Measurements from ENCODE around the gene STK38.
"Not testable (repeated sequence)": the region's sequence is repeated elsewhere in the genome, so short reads cannot be mapped to it uniquely, and the experiment has no call there.

Gene STK38

DNA sequence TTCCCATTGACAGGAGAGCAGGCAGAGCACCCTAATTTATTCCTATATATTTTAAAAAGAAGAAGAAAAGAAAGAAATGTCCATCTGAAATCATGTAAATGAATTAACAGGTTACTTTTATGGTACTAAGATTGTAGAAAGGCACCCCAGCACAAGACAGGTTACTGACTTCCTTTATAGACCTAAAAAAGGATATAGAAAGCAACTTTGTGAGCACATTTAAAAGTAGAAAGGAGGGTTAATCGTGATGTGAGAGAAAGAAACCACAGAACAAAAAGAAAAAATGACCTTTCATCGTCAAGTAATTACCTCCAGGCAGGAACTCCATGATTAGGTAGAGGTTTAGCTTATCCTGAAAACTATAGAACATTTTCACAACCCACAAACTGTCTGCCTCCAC lies 29.9 kb downstream of the STK38 start:
- DNase-seq: no peak

DNA sequence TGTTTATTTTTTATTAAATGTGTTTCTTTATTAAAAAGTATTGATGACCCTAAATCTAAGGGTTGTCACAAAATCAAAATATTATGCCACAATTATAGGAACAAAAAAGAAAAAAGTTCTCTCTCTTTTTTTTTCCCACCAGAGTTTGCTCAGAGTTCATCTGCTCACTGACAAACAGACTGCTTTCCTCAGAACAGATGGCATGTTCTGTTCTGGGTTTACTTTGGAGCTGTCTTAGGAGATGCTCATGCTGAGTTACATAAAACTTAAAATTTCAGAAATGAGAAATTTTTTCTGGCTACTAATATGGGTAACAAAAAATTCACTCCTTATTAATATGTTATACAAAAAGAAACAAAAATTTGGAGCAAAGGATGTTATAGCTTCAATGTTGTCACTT lies 30.3 kb downstream of the STK38 start:
- no peak for DNase-seq

DNA sequence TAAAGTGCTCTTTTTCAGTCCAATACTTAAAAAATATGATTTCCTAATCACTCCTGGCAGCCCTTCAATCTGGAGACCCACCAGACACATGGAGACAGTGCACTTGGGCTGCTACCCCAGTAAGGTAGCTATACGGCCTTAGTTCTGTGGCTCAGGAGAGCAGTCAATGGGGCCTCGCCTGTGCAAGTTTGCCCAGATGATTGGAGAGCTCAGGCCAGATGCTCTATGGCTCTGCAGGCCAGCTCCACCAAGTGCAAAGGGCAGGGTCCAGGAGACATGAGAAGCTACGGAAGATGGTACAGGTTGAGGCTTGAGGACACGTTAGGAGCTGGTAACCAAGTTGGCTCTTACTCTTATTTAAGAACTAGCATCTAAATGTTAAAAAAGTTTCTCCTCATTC lies 30.7 kb downstream of the STK38 start:
- no peak for DNase-seq

DNA sequence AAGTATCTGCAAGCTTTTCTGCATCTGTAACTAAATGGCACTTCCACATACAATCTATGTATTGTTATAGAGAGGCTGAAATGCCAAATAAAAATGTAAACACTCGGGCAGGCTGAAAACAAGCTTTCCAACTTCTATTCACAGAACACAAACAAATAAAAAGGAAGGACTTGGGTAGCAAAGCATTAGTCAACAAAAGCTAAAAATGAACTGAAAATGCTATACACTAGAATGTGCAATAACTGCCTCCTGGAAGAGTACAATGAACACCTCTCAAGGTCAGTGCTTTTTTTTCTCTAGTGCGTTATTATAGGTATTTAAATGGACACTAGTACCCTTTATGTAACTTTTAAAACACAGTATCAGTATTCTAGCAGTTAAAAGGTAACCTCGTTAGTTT lies 31.4 kb downstream of the STK38 start:
- no peak for DNase-seq

DNA sequence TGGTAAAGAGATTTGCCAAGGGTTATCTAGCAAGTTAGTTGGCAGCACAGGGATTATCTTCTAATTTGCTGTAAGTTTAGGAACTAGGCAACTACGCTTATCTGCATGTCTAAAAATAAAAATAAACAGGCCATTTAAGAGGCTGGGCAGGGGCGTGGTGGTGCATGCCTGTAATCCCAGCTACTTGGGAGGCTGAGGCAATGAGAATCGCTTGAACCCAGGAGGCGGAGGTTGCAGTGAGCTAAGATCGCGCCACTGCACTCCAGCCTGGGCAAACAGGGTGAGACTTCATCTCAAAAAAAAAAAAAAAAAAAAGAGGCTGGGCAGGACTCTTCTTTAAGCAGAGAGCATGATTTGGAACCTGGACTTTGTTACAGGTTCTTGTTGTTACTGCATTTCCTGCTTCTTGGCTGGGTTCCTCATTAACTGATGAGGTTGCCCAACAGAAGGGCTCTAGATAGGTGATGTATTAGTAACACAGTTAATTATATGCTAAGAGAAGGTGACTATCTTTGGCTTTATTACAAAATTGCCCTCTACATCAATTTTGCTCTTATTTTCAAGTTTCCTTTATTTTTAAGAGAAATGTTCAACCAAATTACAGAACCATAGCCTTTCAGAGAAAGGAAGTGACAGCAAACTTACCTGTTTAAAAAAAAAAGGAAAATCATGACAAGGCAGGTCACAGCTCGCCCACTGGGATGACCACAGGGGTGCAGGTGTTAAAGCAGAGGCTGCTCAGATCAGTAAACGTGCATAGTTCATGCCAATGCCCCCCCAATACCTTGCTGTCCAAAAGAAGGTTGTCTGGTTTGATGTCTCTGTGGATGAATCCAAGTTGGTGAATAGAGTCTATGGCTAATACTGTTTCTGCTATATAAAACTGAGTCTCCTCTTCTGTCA lies 32.5 kb downstream of the STK38 start:
- no peak for DNase-seq

DNA sequence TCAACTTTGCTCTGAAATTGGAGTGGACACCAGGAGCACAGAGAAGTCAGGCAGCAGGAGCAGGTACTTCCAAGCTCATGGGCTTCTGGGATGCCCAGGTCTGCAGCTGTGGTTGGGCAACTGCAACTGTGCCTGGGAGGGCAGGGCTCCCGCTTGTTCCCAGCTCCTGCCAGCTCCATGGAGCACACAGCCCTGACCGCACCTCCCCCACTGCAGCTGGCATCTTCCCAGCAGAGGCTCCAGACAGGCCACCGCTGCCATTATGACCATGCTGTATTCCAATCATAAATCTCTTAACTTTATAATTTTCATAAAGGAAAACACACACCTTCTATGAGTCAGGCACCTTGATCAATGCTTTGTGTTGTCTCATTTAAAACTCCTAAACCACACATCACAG lies 36.9 kb downstream of the STK38 start:
- no peak for DNase-seq

DNA sequence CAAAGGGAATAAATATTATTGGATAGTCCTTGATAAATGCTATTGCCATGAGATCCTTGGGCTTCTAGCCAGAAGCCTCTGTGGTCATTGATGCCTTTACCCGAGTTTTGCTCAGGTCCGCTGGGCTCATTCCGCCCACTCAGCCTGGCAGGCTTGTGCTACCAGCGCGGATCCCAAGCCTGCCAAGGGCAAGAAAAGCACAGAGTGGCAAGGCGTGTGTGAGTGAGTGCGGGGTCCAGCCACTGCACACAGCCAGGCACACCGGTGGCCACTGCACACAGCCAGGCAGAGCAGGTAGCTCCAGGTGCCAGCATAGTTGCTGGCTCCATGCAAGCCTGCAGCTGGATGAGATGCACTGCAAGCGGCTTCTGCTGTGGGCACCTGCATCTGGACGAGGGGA lies 38.7 kb downstream of the STK38 start:
- no peak for DNase-seq

DNA sequence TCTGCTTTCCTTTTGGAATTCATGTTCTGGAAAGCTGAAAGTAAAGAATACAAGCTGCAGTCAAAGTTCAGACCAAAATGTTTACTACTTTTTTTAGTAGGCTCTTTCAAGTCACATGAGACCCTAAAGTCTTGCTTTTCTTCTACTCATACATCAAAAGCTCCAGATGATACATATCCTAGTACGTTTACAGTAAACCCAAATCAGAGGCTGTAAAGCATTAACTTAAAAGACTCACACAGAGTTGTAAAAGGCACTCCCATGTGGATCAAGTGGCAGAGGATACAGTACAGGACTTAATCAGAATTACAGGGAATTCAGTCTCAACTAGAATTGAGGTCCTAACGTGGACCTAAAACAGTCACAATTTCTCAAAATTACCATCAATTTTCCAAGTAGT lies 40.7 kb downstream of the STK38 start:
- no peak for DNase-seq

DNA sequence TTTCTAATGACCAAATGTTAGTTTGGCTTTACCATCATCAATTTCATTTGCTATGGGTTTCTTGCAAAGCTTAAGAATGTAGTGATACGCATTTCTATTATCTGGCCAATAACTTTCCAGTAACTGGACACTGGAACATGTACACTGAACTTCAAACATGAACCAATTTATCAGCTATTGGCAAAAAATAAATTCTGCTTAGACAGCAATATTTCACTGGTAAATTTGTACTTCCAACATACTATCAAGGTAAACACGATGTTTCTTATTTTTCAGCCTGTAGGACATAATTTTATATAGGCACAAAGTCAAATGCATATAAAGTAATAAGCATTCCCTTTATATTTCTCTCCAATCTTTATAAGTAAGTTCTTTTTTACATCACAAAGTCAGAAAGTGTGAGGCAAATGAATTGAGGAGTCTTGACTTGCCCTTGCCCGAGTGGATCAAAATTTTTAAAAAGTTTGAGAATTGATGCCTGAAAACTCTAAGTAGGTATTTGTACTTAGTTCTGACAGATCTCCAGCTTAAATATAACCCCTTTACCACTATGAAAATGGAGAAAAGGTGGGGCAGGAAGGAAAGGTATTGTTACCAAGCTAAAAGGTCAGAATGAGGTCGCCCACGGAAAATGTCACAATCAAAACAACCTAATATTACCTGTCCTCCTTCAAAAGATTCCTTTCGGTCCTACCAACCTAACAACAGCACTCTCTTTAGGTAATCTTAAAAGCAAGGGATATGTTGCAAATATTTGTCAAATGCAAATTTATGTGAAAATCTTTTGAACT lies 41.3 kb downstream of the STK38 start:
- DNase-seq: no peak

DNA sequence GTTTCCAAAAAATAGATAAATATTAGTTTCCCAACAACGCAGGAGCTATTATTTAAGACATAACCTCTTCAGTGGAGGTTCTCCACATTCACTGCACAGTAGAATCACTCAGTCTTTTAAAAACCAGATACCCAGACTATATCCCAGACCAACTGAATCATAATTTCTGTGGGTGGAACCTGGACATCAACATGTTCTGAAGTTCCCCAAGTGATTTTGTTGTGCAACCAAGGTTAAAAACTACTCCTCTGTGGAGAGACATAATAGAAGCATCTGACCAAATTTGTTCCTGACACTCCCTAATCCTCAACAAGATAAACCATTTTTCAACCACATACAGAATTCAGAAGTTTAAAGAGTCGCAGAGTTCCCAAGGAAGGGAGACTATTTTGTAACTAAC lies 42.3 kb downstream of the STK38 start:
- DNase-seq: no peak

DNA sequence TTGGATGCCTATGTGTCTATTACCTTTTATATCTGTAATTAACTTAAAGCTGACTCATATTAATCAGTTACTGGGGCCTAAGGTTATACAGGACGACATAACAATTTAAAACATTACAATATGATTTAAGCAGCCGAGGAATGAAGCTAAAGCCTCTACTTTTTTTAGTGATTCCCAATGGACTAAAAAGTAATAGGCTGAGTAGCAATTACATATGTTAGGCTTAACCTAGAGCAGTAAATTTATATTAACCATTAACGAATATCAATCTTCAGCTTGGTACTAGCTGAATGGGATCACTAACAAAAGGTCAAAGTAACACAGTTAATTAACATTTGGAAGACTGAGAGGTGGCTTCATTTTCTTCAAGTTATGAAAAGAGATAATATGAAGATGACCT lies 43.1 kb downstream of the STK38 start:
- DNase-seq: no peak

DNA sequence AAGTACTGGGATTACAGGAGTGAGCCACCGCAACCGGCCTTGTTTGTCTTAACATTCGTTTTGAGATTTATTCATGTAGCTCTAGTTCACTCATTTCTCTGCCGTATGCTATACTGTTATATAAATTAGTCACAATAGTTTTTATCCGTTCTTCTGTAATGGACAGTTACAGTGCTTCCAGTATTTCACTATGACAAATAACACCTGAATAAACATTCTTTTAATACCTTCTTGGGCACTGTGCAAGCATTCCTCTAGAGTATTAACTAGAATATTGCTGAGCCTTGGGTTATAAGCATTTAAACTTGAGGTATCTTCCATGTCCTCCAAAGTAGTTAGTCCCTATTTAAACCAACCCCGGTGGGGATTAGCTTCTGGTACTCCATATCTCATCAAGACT lies 45.6 kb downstream of the STK38 start:
- no peak for DNase-seq

DNA sequence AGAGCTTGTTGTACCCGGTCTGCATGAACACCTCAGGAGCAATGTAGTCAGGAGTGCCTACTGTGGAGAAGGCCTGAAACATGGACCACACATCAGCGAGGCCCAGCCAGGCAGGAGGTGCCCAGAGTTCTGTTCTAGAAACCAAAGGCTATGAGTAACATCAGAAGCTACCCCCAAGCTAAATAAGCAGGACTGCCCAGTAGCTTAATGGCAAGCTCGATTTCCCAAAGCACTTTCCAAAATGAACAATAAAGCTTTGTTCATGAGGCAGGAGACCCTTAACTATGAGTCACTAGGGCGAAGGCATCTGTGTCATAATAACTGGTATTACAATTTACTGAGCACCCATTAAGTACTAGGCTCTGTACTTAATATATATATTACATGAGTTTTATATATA lies 47.4 kb downstream of the STK38 start:
- no peak for DNase-seq

DNA sequence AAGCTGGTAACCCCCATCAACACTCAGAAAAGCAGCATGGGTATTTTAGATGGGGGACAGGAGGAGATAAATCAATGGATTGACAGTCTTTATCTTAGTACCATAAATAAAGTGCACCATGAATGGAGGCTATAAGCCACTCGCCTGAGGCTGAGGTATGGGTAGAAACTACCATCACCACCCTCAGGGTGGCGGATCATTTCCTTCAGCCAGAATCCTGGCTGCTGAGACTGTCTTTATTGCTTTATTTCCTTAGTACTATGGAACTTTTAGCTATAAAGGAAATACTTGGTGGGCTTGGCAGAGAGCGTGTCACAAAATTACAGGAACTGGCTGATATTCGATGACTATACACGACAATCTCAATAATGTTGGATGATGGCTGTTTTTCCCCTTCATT lies 52.2 kb downstream of the STK38 start:
- no peak for DNase-seq

DNA sequence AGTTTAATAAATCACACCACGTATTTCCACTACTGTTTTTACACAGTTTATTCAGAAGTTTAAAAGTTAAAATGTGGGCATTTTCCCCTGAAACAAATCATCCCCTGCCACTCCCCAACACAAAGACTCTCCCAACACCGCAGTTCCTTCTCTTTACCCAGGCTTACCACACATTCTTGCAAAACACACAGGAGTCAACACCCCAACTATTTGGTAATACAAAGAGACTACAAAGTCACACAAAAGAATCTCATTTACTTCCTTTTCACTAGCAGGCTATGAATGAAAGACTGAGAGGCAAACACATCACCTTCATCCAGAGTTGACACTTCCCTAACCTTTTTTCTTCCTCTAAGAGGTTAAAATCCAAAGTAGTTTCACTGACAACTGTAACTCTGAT lies 53.4 kb downstream of the STK38 start:
- DNase-seq: no peak

DNA sequence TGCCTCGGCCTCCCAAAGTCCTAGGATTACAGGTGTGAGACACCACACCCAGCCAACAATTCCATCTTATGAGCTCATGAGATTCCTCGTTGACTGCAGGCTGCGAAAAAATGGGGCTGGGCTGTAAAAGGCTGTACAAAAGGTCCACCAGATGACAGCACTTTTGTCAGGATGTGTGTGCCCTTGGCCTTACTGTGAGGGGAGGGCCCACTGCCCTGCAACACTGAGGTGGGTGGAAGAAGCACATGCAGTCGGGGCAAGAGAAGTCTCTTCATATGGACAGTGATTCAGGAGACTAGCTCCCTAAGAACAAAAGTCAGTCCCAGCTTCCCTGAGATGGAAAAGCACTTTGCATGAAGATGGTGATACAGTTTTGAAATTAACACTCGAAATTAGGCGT lies 54.0 kb downstream of the STK38 start:
- DNase-seq: no peak

DNA sequence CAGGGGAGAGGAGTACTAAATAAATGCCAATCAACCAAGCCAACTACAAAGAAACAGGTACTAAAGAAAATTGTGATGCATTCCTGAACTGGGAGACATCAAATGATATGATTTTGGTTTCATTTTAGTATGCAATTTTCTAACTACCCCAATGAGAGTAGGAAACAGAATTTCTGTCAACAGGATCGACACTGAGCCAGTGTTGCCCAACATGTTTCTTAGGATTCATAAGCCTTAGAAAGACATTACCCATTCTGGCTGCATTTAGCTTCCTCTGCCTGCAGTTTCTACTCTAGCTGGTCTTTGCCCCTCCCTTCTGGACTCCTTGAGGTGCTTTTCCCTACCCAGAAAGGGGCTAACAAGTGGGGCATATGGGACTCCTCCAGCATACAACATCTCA lies 54.7 kb downstream of the STK38 start:
- DNase-seq: no peak

DNA sequence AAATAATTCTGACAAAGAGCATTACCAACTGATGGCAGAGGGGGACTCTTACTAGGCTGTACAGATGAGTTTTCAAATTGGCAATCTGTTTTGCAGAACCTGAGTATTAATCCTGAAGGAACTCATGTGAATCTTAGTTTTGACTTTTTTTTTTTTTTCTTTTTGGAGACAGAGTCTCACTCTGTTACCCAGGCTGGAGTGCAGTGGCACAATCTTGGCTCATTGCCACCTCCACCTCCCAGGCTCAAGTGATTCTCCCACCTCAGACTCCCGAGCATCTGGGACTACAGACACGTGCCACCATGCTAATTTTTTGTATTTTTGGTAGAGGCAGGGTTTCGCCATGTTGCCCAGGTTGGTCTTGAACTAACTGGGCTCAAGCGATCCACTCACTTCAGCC lies 55.2 kb downstream of the STK38 start:
- DNase-seq: no peak

DNA sequence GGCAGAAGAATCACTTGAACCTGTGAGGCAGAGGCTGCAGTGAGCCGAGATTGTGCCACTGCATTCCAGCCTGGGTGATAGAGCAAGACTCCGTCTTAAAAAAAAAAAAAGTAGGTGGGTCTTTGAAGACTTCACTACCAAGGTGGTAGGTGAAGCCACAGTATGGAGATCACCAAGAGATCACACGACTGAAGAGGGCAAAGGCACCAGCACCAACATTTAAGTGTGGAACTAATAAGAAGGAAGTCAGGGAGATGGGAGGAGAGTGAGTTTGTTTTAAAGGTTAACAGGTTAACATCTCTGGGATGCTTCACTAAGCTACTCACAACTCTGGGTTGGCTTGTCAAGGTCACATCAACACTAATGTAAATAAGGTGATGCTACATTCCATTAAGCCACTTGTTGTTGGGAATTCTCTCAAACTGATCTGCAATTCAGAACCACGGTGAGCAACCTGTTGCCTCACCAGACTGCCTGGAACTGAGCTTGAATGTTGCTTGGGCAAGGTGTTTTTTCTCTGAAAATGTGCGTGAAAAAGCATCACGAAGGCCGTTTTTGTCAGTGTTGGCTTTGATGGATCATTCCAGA lies 55.8 kb downstream of the STK38 start:
- no peak for DNase-seq

DNA sequence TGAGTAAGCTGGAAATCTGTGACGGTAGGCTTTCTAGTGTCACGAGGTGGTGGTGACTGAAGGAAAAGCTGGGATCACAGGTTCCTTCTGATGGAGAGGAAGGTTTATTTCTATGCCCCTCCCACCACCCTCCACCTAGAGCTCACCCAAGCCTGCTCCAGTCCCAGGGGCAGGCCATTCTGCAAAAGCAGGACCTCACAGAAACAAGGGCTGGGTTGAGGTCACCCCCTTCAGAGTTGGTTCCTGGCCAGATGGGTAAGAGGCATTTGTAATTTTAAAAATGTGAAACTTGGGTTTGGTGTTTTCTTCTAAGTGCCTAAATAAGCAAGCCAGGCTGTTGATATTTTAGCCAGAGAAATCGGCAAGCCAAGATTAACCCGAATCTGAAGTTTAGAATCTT lies 57.9 kb downstream of the STK38 start:
- no peak for DNase-seq

DNA sequence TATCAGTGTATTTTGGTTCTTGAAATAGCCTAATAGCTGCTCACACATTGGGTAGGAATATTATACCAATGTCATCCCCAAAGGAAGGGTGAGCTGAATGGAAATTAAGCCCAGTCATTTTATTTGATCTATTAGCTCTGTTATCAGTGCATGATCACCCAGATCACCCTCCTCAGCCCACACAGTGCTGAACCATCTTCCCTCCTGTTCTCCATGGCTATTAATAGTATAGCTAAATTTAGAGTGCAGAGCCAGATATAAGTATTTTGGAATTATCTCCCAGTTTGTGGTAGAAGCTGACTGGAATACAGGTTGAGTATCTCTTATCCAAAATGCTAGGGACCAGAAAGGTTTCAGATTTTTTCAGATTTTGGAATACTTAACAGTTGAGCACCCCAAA lies 59.1 kb downstream of the STK38 start:
- DNase-seq: no peak

DNA sequence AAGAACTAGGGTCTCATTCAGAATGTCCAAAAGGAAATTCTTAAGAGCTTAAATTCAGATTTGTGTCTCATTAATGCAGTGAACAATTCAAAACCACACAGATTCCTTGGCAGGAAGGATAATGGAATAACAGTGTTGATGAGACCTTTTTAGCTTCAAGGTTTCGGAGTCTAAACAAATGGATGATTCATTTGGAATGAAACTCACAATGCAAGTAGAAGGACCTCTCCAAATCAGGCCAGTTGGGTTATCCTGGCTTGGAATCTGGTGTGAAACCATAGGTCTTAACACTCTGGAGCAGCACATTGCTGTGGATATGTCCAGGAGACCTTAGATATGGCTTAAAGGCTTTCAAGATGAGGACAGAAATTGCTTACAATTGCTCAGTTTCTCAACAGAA lies 59.6 kb downstream of the STK38 start:
- no peak for DNase-seq

DNA sequence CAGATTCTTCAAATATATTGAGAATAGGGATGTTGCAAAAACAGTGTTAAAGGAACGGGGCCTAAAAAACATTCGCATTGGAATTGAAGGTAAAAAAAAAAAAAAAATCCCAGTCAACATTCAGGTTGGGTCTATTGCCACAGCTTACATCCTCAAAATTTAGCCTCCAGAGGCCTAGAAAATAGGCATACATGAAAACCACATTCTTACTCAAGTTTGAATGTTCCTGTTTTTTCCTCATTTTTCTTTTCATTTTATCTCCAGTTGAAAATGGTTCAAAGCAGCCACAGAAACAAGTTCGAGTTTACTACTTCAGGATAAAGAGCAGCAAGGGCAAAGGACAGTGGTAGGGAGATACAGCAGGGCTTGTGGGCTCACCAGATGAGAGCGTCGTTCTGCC lies 62.5 kb downstream of the STK38 start:
- no peak for DNase-seq

DNA sequence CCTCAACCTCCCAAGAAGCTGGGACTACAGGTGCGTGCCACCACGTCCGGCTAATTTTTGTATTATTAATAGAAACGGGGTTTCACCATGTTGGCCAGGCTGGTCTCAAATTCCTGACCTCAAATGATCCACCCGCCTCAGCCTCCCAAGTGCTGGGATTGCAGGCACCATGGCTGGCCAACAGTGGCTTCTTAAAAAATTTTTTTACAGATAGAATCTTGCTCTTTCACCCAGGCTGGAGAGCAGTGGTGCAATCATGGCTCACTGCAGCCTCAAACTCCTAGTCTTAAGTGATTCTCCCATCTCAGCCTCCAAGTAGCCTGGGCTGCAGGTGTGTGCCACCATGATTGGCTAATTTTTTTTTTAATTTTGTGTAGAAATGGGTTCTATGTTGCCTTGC lies 64.0 kb downstream of the STK38 start:
- not testable (repeated sequence) for DNase-seq
